OCI-LY3 (cell line): ENCODE data around the gene PDE3A.

Experiments
- EZH2phosphoT487 ChIP-seq: fragments of 200-600 bp; shearing (Covaris generic); IDR thresholded peaks from 2 replicates; pipeline ENCODE4 v1.6.1; 2018; ENCODE audit warnings: antibody characterized with exemption, mixed run types, low read depth
- TF ChIP-seq, protein P1 (sequence below): fragments of 200-600, 300-600 bp; sonication (generic); IDR thresholded peaks from 2 replicates; pipeline ENCODE4 v1.5.1; 2014; ENCODE audit warnings: antibody characterized with exemption, low read length, low read depth

GRCh38 chr12:20403230-20403629 is 34.9 kb downstream of the PDE3A start:
- no peak for TF ChIP-seq EZH2phosphoT487
- TF ChIP-seq, protein P1, sequence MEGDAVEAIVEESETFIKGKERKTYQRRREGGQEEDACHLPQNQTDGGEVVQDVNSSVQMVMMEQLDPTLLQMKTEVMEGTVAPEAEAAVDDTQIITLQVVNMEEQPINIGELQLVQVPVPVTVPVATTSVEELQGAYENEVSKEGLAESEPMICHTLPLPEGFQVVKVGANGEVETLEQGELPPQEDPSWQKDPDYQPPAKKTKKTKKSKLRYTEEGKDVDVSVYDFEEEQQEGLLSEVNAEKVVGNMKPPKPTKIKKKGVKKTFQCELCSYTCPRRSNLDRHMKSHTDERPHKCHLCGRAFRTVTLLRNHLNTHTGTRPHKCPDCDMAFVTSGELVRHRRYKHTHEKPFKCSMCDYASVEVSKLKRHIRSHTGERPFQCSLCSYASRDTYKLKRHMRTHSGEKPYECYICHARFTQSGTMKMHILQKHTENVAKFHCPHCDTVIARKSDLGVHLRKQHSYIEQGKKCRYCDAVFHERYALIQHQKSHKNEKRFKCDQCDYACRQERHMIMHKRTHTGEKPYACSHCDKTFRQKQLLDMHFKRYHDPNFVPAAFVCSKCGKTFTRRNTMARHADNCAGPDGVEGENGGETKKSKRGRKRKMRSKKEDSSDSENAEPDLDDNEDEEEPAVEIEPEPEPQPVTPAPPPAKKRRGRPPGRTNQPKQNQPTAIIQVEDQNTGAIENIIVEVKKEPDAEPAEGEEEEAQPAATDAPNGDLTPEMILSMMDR, result no peak
